Erythroblast (primary cell): ENCODE data around the gene BPIFA1.

Experiments
- DNase-seq, 2 experiments: peaks; one replicate each; lab custom pipeline; 2025; lab: John Stamatoyannopoulos, UW
- GATA1 ChIP-seq: IDR thresholded peaks from 2 replicates; pipeline ENCODE4 v1.6.1; 2011; ENCODE audit warnings: low read depth, mild to moderate bottlenecking, control low read depth, low read length, moderate library complexity
- POLR2A ChIP-seq: IDR thresholded peaks from 2 replicates; pipeline ENCODE4 v1.6.1; 2011; ENCODE audit warnings: mild to moderate bottlenecking, low read length

The BPIFA1 gene

DNA sequence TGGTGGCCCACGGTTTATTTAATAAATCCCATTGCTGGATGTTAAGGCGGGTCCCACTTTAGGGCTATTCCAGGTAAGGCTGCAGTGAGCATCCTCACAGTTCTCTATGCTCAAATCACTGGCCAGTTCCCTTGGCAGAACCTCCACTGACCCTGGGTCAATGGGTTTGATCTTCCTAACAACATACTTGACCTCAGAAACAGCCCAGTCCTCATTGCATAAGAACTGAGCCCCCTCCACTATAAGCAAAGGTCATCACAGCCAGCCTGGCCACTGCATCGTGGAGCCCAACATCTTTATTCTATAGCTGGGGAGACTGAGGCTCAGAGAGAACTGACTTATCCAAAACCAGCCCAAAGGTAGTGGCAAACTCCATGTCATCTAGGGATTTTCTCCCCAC, 42.9 kb downstream of the BPIFA1 start:
- no peak for DNase-seq

GRCh38 chr20:33279261-33279910, 43.6 kb downstream of the BPIFA1 start:
- DNase-seq: no peak
- TF ChIP-seq POLR2A: no peak
- no peak for TF ChIP-seq GATA1

More for the DNA sequence above, 42.9 kb downstream of the BPIFA1 start:
- TF ChIP-seq POLR2A: no peak
- no peak for TF ChIP-seq GATA1

DNA sequence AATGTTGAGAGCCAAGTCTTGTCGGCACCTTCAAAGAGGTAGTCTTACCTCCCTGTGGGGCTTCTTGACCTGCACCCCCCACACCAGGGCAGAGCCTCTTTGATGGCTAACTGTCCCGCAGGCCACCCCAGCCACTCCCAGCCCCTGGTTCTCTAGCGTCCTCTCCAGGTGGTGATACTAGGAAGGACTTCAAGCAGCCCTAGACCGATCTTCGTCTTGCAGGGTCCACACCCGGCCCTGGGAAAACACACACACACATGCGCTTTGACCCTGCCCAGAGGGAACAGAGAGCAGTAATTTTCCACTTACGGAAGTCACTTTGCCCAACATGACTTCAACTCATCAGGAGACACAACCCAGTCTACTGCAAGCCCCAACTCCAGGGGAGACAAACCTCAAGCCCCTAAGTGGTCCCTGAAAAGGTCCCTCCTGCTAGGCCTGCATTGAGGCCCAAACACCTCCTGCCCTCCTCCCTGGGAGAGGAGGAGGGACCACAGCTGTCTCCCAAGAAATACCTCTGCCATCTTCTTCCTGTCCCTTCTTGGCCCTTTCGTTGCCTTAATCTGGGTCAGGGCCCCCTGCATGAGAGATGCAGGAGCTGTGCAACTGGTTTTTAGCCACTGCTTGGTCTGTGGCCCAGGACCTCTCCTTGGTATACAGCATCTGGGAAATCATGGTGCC, 44.3 kb downstream of the BPIFA1 start:
- TF ChIP-seq GATA1 (no peak), POLR2A (no peak)
- no peak for DNase-seq

GRCh38 chr20:33280775-33281174, 45.0 kb downstream of the BPIFA1 start:
- no peak for DNase-seq
- TF ChIP-seq GATA1 (no peak), POLR2A (no peak)

DNA sequence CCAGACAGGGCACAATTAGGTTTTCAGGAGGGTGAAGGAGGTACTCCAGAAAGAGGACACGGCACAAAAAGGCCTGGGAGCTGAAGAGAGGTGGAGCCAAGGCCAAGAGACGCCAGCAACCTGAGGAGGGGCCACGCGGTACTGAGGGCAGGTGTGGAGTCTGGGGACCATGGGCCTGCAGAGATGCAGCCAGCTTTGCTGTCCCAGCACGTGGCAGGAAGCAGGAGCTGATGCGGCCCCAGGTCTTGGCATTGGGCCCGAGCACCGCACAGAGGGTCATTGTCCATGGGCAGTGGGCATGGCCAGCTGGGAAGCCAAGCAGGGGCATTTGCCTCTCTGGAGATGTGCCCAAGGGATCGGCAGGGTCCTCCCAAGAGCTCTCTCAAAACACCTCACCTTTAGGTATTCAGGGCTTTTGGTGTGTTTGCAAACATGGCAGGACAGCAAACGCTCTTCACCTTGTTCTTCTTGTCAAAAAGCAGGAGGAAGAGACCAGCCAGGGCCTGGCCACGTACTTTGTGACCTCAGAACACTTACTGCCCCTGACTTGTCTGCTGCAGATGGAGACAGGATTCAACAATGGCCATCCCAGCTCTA, 45.9 kb downstream of the BPIFA1 start:
- TF ChIP-seq POLR2A: no peak
- TF ChIP-seq GATA1: no peak
- no peak for DNase-seq

DNA sequence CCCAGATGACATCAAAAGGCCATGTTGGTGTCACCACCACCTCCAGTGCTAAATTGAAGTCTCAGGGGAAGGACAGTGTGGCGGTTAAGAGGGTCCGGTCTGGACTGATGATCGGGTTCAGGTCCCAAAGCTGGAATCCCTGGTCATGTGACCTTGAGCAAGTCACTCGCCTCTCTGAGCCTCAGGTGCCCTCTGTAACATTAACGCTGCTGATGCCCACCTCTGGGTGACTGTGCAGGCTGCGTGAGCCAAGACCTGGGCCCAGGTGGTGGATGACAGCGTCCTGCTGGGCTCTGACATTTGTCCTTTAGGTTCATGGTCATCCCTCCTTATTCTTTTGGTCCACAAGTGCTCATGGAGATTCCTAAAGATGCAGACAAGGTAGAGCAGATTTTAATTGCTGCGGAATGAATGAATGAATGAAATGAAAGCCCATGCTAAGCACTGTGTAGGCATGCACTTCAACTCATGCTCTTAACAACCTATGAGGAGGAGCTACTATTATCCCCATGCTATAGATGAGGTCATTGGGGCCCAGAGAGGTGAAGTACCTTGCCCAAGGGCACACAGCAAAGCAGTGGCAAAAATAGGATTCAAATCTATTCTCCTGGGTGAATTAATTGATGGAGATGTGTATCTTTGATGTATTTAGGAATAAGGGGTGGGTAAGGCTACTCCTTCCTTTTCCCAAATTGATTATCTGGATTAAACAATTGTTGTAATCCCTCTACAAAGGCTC, 46.6 kb downstream of the BPIFA1 start:
- no peak for DNase-seq
- TF ChIP-seq POLR2A (no peak), GATA1 (no peak)

DNA sequence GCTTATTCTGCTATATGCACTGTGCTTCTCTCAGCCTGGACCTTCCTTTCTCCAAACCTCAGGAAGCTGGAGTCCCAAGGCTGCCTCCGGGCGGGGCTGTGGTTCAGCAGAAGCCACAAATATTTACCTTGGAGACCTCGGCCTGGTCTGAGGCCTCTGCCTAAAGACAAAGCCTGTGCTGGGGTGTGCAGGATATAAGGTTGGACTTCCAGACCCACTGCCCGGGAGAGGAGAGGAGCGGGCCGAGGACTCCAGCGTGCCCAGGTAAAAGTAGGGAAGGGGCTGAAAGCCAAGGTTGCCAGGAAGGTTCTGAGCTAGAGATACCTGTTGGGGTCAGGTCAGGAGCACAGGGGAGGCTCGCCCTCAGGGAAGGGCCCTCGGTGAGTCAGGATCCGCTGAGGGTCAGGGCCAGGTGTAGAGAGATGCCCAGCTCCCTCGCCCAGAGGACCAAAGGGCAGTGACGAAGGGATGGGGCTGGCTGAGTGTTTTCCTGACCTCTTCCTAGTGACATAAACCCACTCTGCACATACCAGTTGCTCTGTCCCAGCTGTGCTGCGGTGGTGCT, 47.3 kb downstream of the BPIFA1 start, which contains the start of gene BPIFB1:
Gene BPIFB1 (plus strand): TSS at position 224 of the 565 bp plus-strand sequence. CDS start 2,860 bp downstream, outside the sequence.
- TF ChIP-seq GATA1: no peak
- TF ChIP-seq POLR2A: no peak
- no peak for DNase-seq

GRCh38 chr20:33284284-33284683, 48.5 kb downstream of the BPIFA1 start:
- DNase-seq: no peak
- no peak for TF ChIP-seq POLR2A
- TF ChIP-seq GATA1: no peak

DNA sequence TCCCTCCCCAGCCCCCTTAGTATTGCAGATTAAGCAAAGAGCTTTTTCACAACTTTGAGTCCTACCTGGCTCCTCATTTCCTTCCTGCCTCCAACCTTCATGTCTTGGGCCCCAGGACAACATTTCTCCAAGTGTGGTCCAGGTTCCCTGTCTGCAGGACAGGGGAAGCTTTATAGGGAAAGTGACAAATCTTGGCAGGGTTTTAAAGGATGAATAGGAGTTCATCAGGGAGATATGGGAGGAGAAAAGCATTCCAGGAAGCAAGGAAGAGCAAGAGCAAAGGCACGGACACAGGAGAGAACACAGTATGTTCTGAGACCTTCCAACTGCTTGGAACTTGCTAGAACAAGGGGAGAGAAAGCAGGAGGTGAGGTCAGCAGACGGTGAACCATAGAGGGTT, 49.1 kb downstream of the BPIFA1 start:
- TF ChIP-seq POLR2A (no peak), GATA1 (no peak)
- no peak for DNase-seq

GRCh38 chr20:33285861-33286495, 50.2 kb downstream of the BPIFA1 start:
- TF ChIP-seq POLR2A (no peak), GATA1 (no peak)
- DNase-seq: no peak

- TF ChIP-seq GATA1: no peak
- TF ChIP-seq POLR2A: no peak
- no peak for DNase-seq
Observed at GRCh38 chr20:33287884-33288283, 52.1 kb downstream of the BPIFA1 start.

GRCh38 chr20:33290852-33291251, 55.1 kb downstream of the BPIFA1 start:
- TF ChIP-seq POLR2A (no peak), GATA1 (no peak)
- DNase-seq: no peak

DNA sequence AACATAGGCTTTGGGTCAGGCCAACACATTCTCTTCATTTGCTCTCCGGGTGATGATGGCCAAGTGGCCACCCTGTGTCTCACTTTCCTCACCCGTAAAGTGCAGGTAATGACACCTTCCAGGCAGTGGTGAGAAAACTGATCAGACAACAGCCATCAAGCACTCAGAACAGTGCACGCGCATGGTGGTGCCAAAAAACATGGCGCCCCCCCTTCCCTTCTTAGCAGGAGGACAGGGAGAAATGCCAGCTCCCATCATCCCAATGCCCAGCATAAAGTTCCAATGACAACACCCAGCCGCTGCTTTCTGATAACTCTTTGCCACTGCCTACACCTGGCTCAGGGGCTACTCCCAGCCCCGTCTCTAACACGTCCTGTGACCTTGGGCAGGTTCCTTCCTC, 55.6 kb downstream of the BPIFA1 start:
- TF ChIP-seq GATA1: no peak
- TF ChIP-seq POLR2A: no peak
- DNase-seq: no peak

DNA sequence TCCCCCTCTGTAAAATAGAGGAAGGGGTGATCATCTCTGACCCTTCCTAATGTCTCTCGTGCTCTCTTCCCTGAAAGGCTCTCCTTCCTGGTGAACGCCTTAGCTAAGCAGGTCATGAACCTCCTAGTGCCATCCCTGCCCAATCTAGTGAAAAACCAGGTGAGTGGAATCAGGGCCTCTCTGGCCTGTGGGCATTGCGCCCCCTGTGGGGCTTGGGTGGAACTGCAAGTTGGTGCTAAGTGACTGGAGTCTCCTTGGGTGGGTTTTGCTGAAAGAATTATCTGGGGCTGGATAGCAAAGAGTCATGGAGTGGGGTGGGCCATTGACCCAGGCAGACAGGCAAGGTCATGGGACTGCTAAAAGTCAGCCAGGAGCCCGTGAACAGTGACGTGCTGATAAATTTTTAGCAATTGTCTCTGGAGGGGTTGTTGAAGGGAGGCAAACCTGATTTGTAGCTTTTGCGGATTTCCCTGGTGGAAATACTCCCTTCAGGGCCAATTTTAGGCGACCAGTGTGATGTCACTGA, 56.1 kb downstream of the BPIFA1 start:
- no peak for TF ChIP-seq POLR2A
- TF ChIP-seq GATA1: no peak
- peak; percentile 35 to 65 for DNase-seq
